ENCODE results near the gene GTF3C6. TPM values are rescaled to one million over a fixed set of nuclear protein-coding genes. Genes with fewer than 3 reads are reported as not detected.

The GTF3C6 gene
- total RNA-seq (2021; fragmentation: NEBNext Ultra II Directional; extraction: Animal tissue kit (Norgen Biotek cat#: 25700)): 87.4 and 93.9 TPM in 2 replicates
- polyA plus RNA-seq (2011; rRNA removed): 7.4 and 13.1 TPM in 2 replicates
- polyA plus RNA-seq (2011; cell fraction: cytosol; rRNA removed): 32.2 TPM
- 2.5 TPM for polyA plus RNA-seq (2011; cell fraction: nucleus; rRNA removed)
- 60.2 to 104 TPM (median 72.7 TPM) in 4 replicates for polyA plus RNA-seq (2012, experiment 1 of 2)
- polyA plus RNA-seq (2012, experiment 2 of 2): 44.6 TPM
- 67.9 TPM for polyA plus RNA-seq (2013, experiment 1 of 2)
- polyA plus RNA-seq (2013, experiment 2 of 2): 71.1 TPM
- polyA minus RNA-seq (2011; rRNA and poly(A)+ RNA removed): 1.7 and 2.1 TPM in 2 replicates
- 14.6 TPM for polyA minus RNA-seq (2011; cell fraction: cytosol; rRNA and poly(A)+ RNA removed)
- 5.2 TPM for polyA minus RNA-seq (2011; cell fraction: nucleus; rRNA and poly(A)+ RNA removed)
- long read RNA-seq, experiment 1, transcript GTF3C6-201 (6 exons, 952 nt): major isoform, 55 of 108 reads
- long read RNA-seq, experiment 1, partial matches to known transcripts: 29 of 108 reads
- long read RNA-seq, experiment 1, other reads (novel, unspliced or antisense): 24 of 108 reads
- long read RNA-seq, experiment 2, transcript GTF3C6-201 (6 exons, 952 nt): major isoform, 92 of 108 reads
- long read RNA-seq, experiment 2, partial matches to known transcripts: 5 of 108 reads
- long read RNA-seq, experiment 2, other reads (novel, unspliced or antisense): 10 of 108 reads

DNA sequence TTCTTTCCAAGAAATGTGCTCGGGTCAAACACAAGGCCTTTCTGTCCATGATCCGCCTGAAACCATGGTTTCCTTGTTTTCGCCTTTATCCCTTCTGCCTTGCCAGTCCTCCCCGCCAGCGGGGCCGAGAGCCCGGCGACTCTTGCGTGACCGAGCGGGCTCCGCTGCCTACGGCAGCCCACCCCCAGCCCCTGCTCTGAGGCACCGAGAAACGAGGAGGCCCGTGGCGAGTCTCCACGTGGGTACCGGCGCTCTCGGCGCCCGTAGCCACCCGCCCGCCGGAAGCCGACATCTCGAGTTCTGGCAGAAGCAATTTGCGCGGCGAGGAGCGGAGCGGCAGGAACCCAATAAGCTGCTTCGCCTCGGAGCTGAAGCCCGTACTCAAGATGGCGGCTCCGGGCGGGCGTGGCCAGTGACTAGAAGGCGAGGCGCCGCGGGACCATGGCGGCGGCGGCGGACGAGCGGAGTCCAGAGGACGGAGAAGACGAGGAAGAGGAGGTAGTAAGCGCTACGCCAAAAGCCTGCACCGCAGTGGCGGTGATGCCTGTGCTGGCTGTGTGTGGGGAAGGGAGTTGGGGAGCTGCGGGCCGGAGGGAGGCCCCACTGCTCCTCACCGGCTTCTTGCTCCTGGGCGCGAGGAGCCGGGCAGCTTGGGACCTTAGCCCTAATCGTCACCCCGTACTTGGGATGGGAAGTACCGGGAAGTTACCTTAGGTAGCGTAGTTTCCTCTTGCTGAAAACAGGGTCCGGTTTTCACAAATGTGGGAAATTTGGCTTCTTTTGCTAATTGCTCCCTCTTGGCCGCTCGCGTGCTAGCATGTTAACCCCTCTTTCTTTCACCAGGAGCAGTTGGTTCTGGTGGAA, at the start of gene GTF3C6:
Gene GTF3C6, plus strand, starts transcription at position 378 of the 864 bp plus-strand sequence. Its CDS starts 64 bp downstream, at position 442.
- Histone ChIP-seq H3K36me3 (ENCODE audit: control insufficient read depth in 2 of 4, insufficient read depth in 4 of 4, low read length in 3 of 4) (peaks cover 4 to 30% (median 19%) of the 10 kb centered on the region in 4 experiments), H3K9ac (replicated peaks in 1 of 4; ENCODE audit: extremely low read depth in 1 of 4, low read depth in 3 of 4, low read length in 3 of 4) (peak within 1 kb of the TSS; percentile 81 to 99 (median 94)), H2BK120ac (replicated peaks; ENCODE audit: low read depth, low read length) (peak within 1 kb of the TSS; percentile 29), H2AK5ac (ENCODE audit: low read depth, low read length) (0 out of 2 replicates have a peak within 1 kb of the TSS, but pooled peaks have one; percentile 2), H3K23ac (ENCODE audit: insufficient read length) (no peak within 1 kb of the TSS), H3K79me1 (ENCODE audit: low read depth, low read length) (no peaks in the 10 kb centered on the region), H3K4ac (replicated peaks; ENCODE audit: insufficient read length, low read depth, low read length) (peak within 1 kb of the TSS; percentile 91), H3K27me3 (replicated peaks in 1 of 4; ENCODE audit: control insufficient read depth in 3 of 4, extremely low read depth in 1 of 4, insufficient read depth in 3 of 4, low read length in 3 of 4) (no peaks in the 10 kb centered on the region), H4K5ac (ENCODE audit: insufficient read length, low read depth, low read length) (peak within 1 kb of the TSS; percentile 95), H3K4me1 (replicated peaks in 1 of 4; ENCODE audit: control insufficient read depth in 3 of 4, insufficient read depth in 4 of 4, low read length in 3 of 4) (peaks cover 0 to 3% (median 1%) of the 10 kb centered on the region in 4 experiments; a peak in 1 of 7 replicates), H2BK15ac (ENCODE audit: low read length) (peak within 1 kb of the TSS; percentile 65; the same call in 1 of the 2 replicates), H4K20me1 (replicated peaks in 1 of 2; ENCODE audit: control insufficient read depth in 1 of 2, insufficient read depth in 2 of 2, low read length in 2 of 2) (no peaks in the 10 kb centered on the region), H4K91ac (replicated peaks; ENCODE audit: insufficient read length, low read length) (peak within 1 kb of the TSS; percentile 81), H2BK12ac (ENCODE audit: low read depth, low read length) (peak within 1 kb of the TSS; percentile 99), H3K4me2 (ENCODE audit: insufficient read depth in 1 of 2, low read depth in 2 of 2, low read length in 2 of 2) (peak within 1 kb of the TSS; percentile 64 to 70), H3K79me2 (ENCODE audit: control insufficient read depth in 1 of 2, insufficient read depth in 2 of 2, low read length in 2 of 2) (peaks cover 0 to 10% of the 10 kb centered on the region in 2 experiments; a peak in 2 of 4 replicates), H3K14ac (ENCODE audit: insufficient read length) (no peak within 1 kb of the TSS), H3K9me3 (ENCODE audit: insufficient read depth in 2 of 2, low read depth in 1 of 2, low read length in 1 of 2) (no peaks in the 10 kb centered on the region), H3K18ac (ENCODE audit: extremely low read depth, low read length) (peak within 1 kb of the TSS; percentile 98), H3K27ac (ENCODE audit: low read depth, low read length) (peak within 1 kb of the TSS; percentile 95), H3K23me2 (ENCODE audit: low read depth, low read length) (no peaks in the 10 kb centered on the region), H2BK5ac (ENCODE audit: low read depth, low read length) (peak within 1 kb of the TSS; percentile 100), H3K4me3 (ENCODE audit: extremely low read depth in 1 of 4, insufficient read depth in 2 of 4, low read depth in 3 of 4, low read length in 4 of 4) (peak within 1 kb of the TSS; percentile 74 to 96 (median 92)), H2BK20ac (ENCODE audit: low read length) (0 out of 2 replicates have a peak within 1 kb of the TSS, but pooled peaks have one; percentile 43), H4K8ac (ENCODE audit: extremely low read depth, insufficient read depth, low read length) (peak within 1 kb of the TSS; percentile 99), H3K56ac (replicated peaks; ENCODE audit: insufficient read length, low read depth, low read length) (peak within 1 kb of the TSS; percentile 94), H2AFZ (ENCODE audit: low read length) (peak within 1 kb of the TSS; percentile 91)
- FAIRE-seq (no peak), DNase-seq (ENCODE audit: low read depth in 1 of 2, low spot score in 2 of 2) (peak; percentile 81 to 92)
- WGBS, 2 experiments (ENCODE audit: extremely low coverage in 1 of 2, insufficient coverage in 1 of 2, insufficient read length in 1 of 2, insufficient replicate concordance in 2 of 2, low coverage in 1 of 2, low lambda C conversion rate in 2 of 2, missing lambda C conversion rate in 1 of 2): 2% methylated on average over 69 of the region's 70 CpGs; no CpG with 5 or more reads in 1 of the 2 experiments
- POLR2A ChIA-PET (ENCODE audit: partially characterized antibody): interaction anchor here (0.7 to 9.4 kb wide), 35 partner anchors 9 to 448 kb away, joined by 3 to 90 read pairs (median 4); partner anchors contain the start of genes AMD1, CDK19 and RPF2
- CTCF ChIA-PET (ENCODE audit: partially characterized antibody): interaction anchor here (0.5 to 1.3 kb wide), 5 partner anchors 8 to 467 kb away, joined by 3 to 4 read pairs (median 3); no protein-coding TSS in a partner anchor
- TF ChIP-seq KDM1A (IDR thresholded peaks at IDR 0.05; ENCODE audit: borderline replicate concordance, low read length) (no peak), PHF8 (conservative IDR thresholded peaks at IDR 0.05; ENCODE audit: low read depth, low read length) (peak; percentile 99)
- TF ChIP-seq, protein P1, sequence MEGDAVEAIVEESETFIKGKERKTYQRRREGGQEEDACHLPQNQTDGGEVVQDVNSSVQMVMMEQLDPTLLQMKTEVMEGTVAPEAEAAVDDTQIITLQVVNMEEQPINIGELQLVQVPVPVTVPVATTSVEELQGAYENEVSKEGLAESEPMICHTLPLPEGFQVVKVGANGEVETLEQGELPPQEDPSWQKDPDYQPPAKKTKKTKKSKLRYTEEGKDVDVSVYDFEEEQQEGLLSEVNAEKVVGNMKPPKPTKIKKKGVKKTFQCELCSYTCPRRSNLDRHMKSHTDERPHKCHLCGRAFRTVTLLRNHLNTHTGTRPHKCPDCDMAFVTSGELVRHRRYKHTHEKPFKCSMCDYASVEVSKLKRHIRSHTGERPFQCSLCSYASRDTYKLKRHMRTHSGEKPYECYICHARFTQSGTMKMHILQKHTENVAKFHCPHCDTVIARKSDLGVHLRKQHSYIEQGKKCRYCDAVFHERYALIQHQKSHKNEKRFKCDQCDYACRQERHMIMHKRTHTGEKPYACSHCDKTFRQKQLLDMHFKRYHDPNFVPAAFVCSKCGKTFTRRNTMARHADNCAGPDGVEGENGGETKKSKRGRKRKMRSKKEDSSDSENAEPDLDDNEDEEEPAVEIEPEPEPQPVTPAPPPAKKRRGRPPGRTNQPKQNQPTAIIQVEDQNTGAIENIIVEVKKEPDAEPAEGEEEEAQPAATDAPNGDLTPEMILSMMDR (IDR thresholded peaks at IDR 0.05; ENCODE audit: control extremely low read depth in 1 of 3, insufficient read depth in 1 of 3, low read depth in 1 of 3, low read length in 3 of 3): no peak
- TF ChIP-seq, protein P2, sequence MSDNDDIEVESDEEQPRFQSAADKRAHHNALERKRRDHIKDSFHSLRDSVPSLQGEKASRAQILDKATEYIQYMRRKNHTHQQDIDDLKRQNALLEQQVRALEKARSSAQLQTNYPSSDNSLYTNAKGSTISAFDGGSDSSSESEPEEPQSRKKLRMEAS (IDR thresholded peaks at IDR 0.05): peak; percentile 90

Measured in H1 (cell line).